WTC11 (cell line): Measurements from ENCODE around the gene RYR3. TPM values are rescaled to one million over a fixed set of nuclear protein-coding genes. Genes with fewer than 3 reads are reported as not detected.

Experiments
- ATAC-seq: fragments of 200-7000 bp; cut with Tn5 transposase; 2 replicates; pipeline ENCODE4 v1.10.0; 2021; ENCODE audit warnings: mild to moderate bottlenecking, moderate library complexity
- CTCF ChIA-PET: fragments of 300-600 bp; sonication (Branson Sonifier 250); formaldehyde crosslinking; loops from one replicate; lab custom pipeline; 2021; ENCODE audit warnings: antibody characterized with exemption; lab: Charles Lee
- POLR2A ChIA-PET: fragments of 350-600 bp; sonication (Branson Sonifier 250); formaldehyde crosslinking; loops from one replicate; lab custom pipeline; 2021; ENCODE audit warnings: antibody characterized with exemption; lab: Charles Lee
- DNase-seq: peaks from one replicate; pipeline ENCODE4 v3.0.0; 2021; ENCODE audit warnings: low spot score
- H3K27ac Mint-ChIP-seq: 2 replicates; pipeline ENCODE4 v1.8.0; 2021; ENCODE audit warnings: mixed read lengths
- H3K27me3 Mint-ChIP-seq: 2 replicates; pipeline ENCODE4 v1.8.0; 2021; ENCODE audit warnings: low read depth, mild to moderate bottlenecking, moderate library complexity, mixed read lengths
- H3K36me3 Mint-ChIP-seq: 2 replicates; pipeline ENCODE4 v1.8.0; 2021; ENCODE audit warnings: mixed read lengths
- H3K4me1 Mint-ChIP-seq: 2 replicates; pipeline ENCODE4 v1.8.0; 2022; ENCODE audit warnings: mixed read lengths
- H3K4me3 Mint-ChIP-seq: 2 replicates; pipeline ENCODE4 v1.8.0; 2021; ENCODE audit warnings: mild to moderate bottlenecking, moderate library complexity, mixed read lengths
- H3K9me3 Mint-ChIP-seq: 2 replicates; pipeline ENCODE4 v1.8.0; 2021; ENCODE audit warnings: mixed read lengths
- AR ChIP-seq: fragments of 250-450 bp; sonication (Bioruptor Pico); IDR thresholded peaks from 2 replicates; pipeline ENCODE4 v1.9.0; 2021; ENCODE audit warnings: mild to moderate bottlenecking
- ATF1 ChIP-seq: sonication (generic); formaldehyde crosslinking; IDR thresholded peaks from 2 replicates; pipeline ENCODE4 v1.8.1; 2023; ENCODE audit warnings: mild to moderate bottlenecking, moderate library complexity, missing genetic modification reagents
- ERG ChIP-seq: fragments of 250-450 bp; sonication (Bioruptor Pico); IDR thresholded peaks from 2 replicates; pipeline ENCODE4 v1.8.0; 2021; ENCODE audit warnings: mild to moderate bottlenecking
- FOXJ3 ChIP-seq: sonication (generic); formaldehyde crosslinking; IDR thresholded peaks from 2 replicates; pipeline ENCODE4 v1.9.0; 2021; ENCODE audit warnings: missing genetic modification reagents, mild to moderate bottlenecking, borderline replicate concordance
- JUN ChIP-seq: sonication (generic); formaldehyde crosslinking; IDR thresholded peaks from 2 replicates; pipeline ENCODE4 v1.8.0; 2023; ENCODE audit warnings: mild to moderate bottlenecking, missing genetic modification reagents
- MLX ChIP-seq: sonication (generic); formaldehyde crosslinking; IDR thresholded peaks from 2 replicates; pipeline ENCODE4 v1.8.1; 2023; ENCODE audit warnings: mild to moderate bottlenecking, missing genetic modification reagents, moderate library complexity
- NFE2L1 ChIP-seq: sonication (generic); formaldehyde crosslinking; IDR thresholded peaks from 2 replicates; pipeline ENCODE4 v1.8.1; 2023; ENCODE audit warnings: missing genetic modification reagents
- PRDM15 ChIP-seq: sonication (generic); formaldehyde crosslinking; IDR thresholded peaks from 2 replicates; pipeline ENCODE4 v1.8.0; 2022; ENCODE audit warnings: missing genetic modification reagents
- PREB ChIP-seq: sonication (generic); formaldehyde crosslinking; IDR thresholded peaks from 2 replicates; pipeline ENCODE4 v1.8.1; 2022; ENCODE audit warnings: mild to moderate bottlenecking, missing genetic modification reagents, moderate library complexity, borderline replicate concordance
- RORB ChIP-seq: fragments of 250-450 bp; sonication (Bioruptor Pico); IDR thresholded peaks from 2 replicates; pipeline ENCODE4 v1.9.0; 2021; ENCODE audit warnings: mild to moderate bottlenecking
- SMAD4 ChIP-seq: sonication (generic); formaldehyde crosslinking; IDR thresholded peaks from 2 replicates; pipeline ENCODE4 v1.8.0; 2022; ENCODE audit warnings: mild to moderate bottlenecking, missing genetic modification reagents
- SP1 ChIP-seq: sonication (generic); formaldehyde crosslinking; conservative IDR thresholded peaks from 2 replicates; pipeline ENCODE4 v1.8.1; 2022; ENCODE audit warnings: missing genetic modification reagents
- STAT6 ChIP-seq: sonication (generic); formaldehyde crosslinking; conservative IDR thresholded peaks from 2 replicates; pipeline ENCODE4 v1.8.1; 2023; ENCODE audit warnings: mild to moderate bottlenecking, low read depth, missing genetic modification reagents, moderate library complexity
- ZNF138 ChIP-seq: sonication (generic); formaldehyde crosslinking; conservative IDR thresholded peaks from 2 replicates; pipeline ENCODE4 v1.8.1; 2022; ENCODE audit warnings: mild to moderate bottlenecking, moderate library complexity, missing genetic modification reagents
- ZNF219 ChIP-seq: sonication (generic); formaldehyde crosslinking; IDR thresholded peaks from 2 replicates; pipeline ENCODE4 v1.8.0; 2023; ENCODE audit warnings: missing genetic modification reagents, mild to moderate bottlenecking, borderline replicate concordance
- ZNF281 ChIP-seq: sonication (generic); formaldehyde crosslinking; IDR thresholded peaks from 2 replicates; pipeline ENCODE4 v1.8.0; 2023; ENCODE audit warnings: mild to moderate bottlenecking, missing genetic modification reagents
- total RNA-seq: library from RNA; stranded (reverse); gene quantifications from 3 replicates; pipeline ENCODE4 v1.2.3, GENCODE V29; 2021

RYR3 gene
- total RNA-seq, 1 experiment from 2014 or later, result 1.4 TPM

- peaks cover 13% of the 10 kb centered on the region for H3K4me1 Mint-ChIP-seq
- no peak for TF ChIP-seq MLX (CRISPR knock-in tag)
- no peak for TF ChIP-seq ZNF281 (CRISPR knock-in tag)
- no peak for TF ChIP-seq PRDM15 (CRISPR knock-in tag)
- TF ChIP-seq ERG (CRISPR knock-in tag), result no peak
- TF ChIP-seq AR (CRISPR knock-in tag), result no peak
- no peak for TF ChIP-seq JUN
- no peak for TF ChIP-seq ZNF138 (CRISPR knock-in tag)
- no peak for TF ChIP-seq PREB (CRISPR knock-in tag)
- TF ChIP-seq ATF1, result no peak
- TF ChIP-seq SP1, result no peak
- TF ChIP-seq ZNF219 (CRISPR knock-in tag), result no peak
- no peak for TF ChIP-seq NFE2L1 (CRISPR knock-in tag)
- TF ChIP-seq STAT6, result no peak
- no peak for TF ChIP-seq RORB
- TF ChIP-seq SMAD4 (CRISPR knock-in tag), result no peak
- TF ChIP-seq FOXJ3 (CRISPR knock-in tag), result no peak
- TF ChIP-seq, all 79 proteins: peak for 0
- POLR2A ChIA-PET, result no interaction called here
- Mint-ChIP-seq H3K27ac (no peak overlapping the region), H3K36me3 (no peaks in the 10 kb centered on the region), H3K27me3 (no peaks in the 10 kb centered on the region; the same call in 1 of the 2 replicates), H3K4me3 (no peak overlapping the region), H3K9me3 (no peaks in the 10 kb centered on the region)
- CTCF ChIA-PET, result interaction anchor here (0.6 to 5.9 kb wide), 11 partner anchors 12 to 1072 kb away, joined by 3 to 62 read pairs (median 3); partner anchors contain the start of gene CHRM5
- DNase-seq (no peak), ATAC-seq (no peak)
These were observed 424.4 kb downstream of the RYR3 start for GRCh38 chr15:33735143-33735542.
